ENCODE data around the gene FBXW7.

DNA sequence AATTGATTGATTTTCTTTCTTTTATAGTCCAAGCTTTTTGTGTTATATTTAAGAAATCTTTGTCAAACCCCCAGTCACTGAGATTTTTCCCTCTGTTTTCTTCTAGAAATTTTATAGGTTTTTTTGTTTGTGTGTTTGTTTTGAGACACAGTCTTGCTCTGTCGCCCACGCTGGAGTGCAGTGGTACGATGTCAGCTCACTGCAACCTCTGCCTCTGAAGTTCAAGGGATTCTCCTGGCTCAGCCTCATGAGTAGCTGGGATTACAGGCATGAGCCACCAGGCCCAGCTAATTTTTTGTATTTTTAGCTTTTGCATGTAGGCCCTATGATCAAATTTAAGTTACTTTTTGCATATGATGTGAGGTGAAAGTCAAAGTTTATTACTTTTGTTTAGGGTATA is 20.9 kb upstream of the FBXW7 start:
- TF ChIP-seq POLR2AphosphoS5 (IDR thresholded peaks at IDR 0.05; ENCODE audit: low read depth, low read length) (no peak), REST (IDR thresholded peaks at IDR 0.05; ENCODE audit: insufficient read depth in 1 of 2, low read depth in 2 of 2, low read length in 2 of 2) (no peak), SIN3A (IDR thresholded peaks at IDR 0.05; ENCODE audit: borderline replicate concordance, insufficient read depth, low read length) (no peak), TAF1 (IDR thresholded peaks at IDR 0.05; ENCODE audit: borderline replicate concordance, insufficient read depth, low read length) (no peak), FOXP2 (optimal IDR thresholded peaks at IDR 0.05; ENCODE audit: borderline replicate concordance, extremely low read depth, extremely low read length, insufficient read depth) (no peak)

All from PFSK-1 (cell line).